ENCODE data around the gene AIRE.
A peak's percentile ranks its signal among the peaks of the same experiment; 100 is the strongest.
"Not testable (repeated sequence)": the region's sequence is repeated elsewhere in the genome, so short reads cannot be mapped to it uniquely, and the experiment has no call there.

- TF ChIP-seq CTCF (IDR thresholded peaks at IDR 0.05), result peak; percentile 20 to 53 (median 38)
- TF ChIP-seq POLR2A (IDR thresholded peaks at IDR 0.05), result not testable (repeated sequence)
Observed at GRCh38 chr21:44302573-44303401, 17.1 kb downstream of the AIRE start.
